Ovary (tissue), 9 donors: ENCODE results near the gene PDZD4. TPM values are rescaled to one million over a fixed set of nuclear protein-coding genes. Genes with fewer than 3 reads are reported as not detected.
A peak's percentile ranks its signal among the peaks of the same experiment; 100 is the strongest.

Experiments
- DNase-seq, 5 donors: peaks; one replicate each; pipeline ENCODE4 v3.0.0-alpha.2; 2019 to 2020
- H3K27ac ChIP-seq, 2 donors: fragments of 200-600 bp; one replicate each; pipeline versions ENCODE4 v1.5.1 to v1.8.0; 2019 to 2022
- H3K27me3 ChIP-seq: fragments of 200-600 bp; one replicate; pipeline ENCODE4 v1.8.0; 2022
- H3K36me3 ChIP-seq: fragments of 200-600 bp; sonication (generic); one replicate; pipeline ENCODE4 v1.5.1; 2019
- H3K4me1 ChIP-seq: one replicate; pipeline ENCODE4 v1.8.1; 2013; ENCODE audit warnings: mild to moderate bottlenecking, moderate library complexity; ENCODE audit not compliant: insufficient read depth
- H3K4me3 ChIP-seq: fragments of 200-600 bp; sonication (generic); one replicate; pipeline ENCODE4 v1.5.1; 2017
- H3K9me3 ChIP-seq, 2 donors: fragments of 200-600 bp in 1 of 2; sonication (generic) in 1 of 2; one replicate each; pipeline versions ENCODE4 v1.5.1 to v1.8.1; 2013 to 2019; ENCODE audit warnings: mild to moderate bottlenecking in 1 of 2, moderate library complexity in 1 of 2
- CTCF ChIP-seq, 3 donors: fragments of 450-650 bp in 2 of 3; fragments of 200-600 bp in 1 of 3; IDR thresholded peaks; one replicate each; pipeline versions ENCODE4 v1.5.1 to v1.8.0; 2016 to 2022; ENCODE audit warnings: antibody characterized with exemption in 3 of 3, mild to moderate bottlenecking in 1 of 3
- EP300 ChIP-seq: sonication (generic); formaldehyde crosslinking; IDR thresholded peaks from one replicate; pipeline ENCODE4 v1.6.1; 2017; ENCODE audit warnings: antibody characterized with exemption
- POLR2A ChIP-seq: fragments of 450-650 bp; IDR thresholded peaks from one replicate; pipeline ENCODE4 v1.6.1; 2017; ENCODE audit warnings: antibody characterized with exemption, mild to moderate bottlenecking, moderate library complexity
- WGBS, 3 donors: extraction: QIAGEN DNeasy Blood & Tissue Kit in 1 of 3; methylation state at CpG; one replicate each; pipeline versions ENCODE4 v1.1.5 to v1.1.7; 2013 to 2017; 5-methylcytosine and 5-hydroxymethylcytosine counted together
- intact Hi-C, 4 donors: fragments of 100-400 bp; cut with DNase I; formaldehyde crosslinking; loops; one replicate each; pipeline versions ENCODE4 v1.11.0 to v1.15.1; 2022 to 2023
- polyA plus RNA-seq, 2 donors: library from polyadenylated mRNA; stranded (reverse); fragments of 200-250 nt in 1 of 2; fragments of 350-450 nt in 1 of 2; fragmentation: Illumina TruSeq in 1 of 2; extraction: RNeasy Lipid Tissue Mini Kit (QIAGEN cat#74804) in 1 of 2; gene quantifications; one replicate each; pipeline ENCODE4 v1.2.3, GENCODE V29; 2013 to 2014
- total RNA-seq, 7 donors: library from RNA; depleted of rRNA in 2 of 7; stranded (reverse); fragments of >200 nt in 2 of 7; fragmentation: NEBNext Ultra II Directional in 3 of 7; extraction: Animal tissue kit (Norgen Biotek cat#: 25700) in 3 of 7; gene quantifications; one replicate each; pipeline versions ENCODE4 v1.1.0 to v1.2.4, GENCODE V29; 2016 to 2023
- donor health status: DM: no; HTN: no; CAD: no; lungs with moderate emphysema.
- donor health status: DM: no; HTN: no; CAD: no.
- donor health status: Bipolar disorder and iron deficiency.
- donor health status: DM: yes; HTN: yes; CAD: no.
- donor health status: DM: no; HTN: no; CAD: no.
- donor health status: DM: yes; HTN: yes; CAD: no.

PDZD4 gene
- total and polyA plus RNA-seq, 9 donors: 0.73 to 8.6 (median 2.2) TPM

- intact Hi-C loops: loop anchor here in 1 of 4 donors (5.0 kb wide), 1 partner anchor 1446 kb away; the partner anchor contains the start of gene VBP1
- Histone ChIP-seq H3K9me3 (no peaks in the 10 kb centered on the region), H3K36me3 (no peaks in the 10 kb centered on the region), H3K4me3 (no peak overlapping the region), H3K4me1 (no peaks in the 10 kb centered on the region), H3K27ac (no peak overlapping the region), H3K27me3 (no peaks in the 10 kb centered on the region)
- DNase-seq: peak in 2 of 5 donors; percentile 9 to 31
- 83 to 85% (median 83%) methylated on average over 33 to 37 of the region's 37 CpGs for WGBS, 3 donors
- TF ChIP-seq EP300 (no peak), CTCF (IDR thresholded peaks at IDR 0.05) (no peak), POLR2A (no peak)
These were observed 58.7 kb downstream of the PDZD4 start for GRCh38 chrX:153771415-153772315.

DNA sequence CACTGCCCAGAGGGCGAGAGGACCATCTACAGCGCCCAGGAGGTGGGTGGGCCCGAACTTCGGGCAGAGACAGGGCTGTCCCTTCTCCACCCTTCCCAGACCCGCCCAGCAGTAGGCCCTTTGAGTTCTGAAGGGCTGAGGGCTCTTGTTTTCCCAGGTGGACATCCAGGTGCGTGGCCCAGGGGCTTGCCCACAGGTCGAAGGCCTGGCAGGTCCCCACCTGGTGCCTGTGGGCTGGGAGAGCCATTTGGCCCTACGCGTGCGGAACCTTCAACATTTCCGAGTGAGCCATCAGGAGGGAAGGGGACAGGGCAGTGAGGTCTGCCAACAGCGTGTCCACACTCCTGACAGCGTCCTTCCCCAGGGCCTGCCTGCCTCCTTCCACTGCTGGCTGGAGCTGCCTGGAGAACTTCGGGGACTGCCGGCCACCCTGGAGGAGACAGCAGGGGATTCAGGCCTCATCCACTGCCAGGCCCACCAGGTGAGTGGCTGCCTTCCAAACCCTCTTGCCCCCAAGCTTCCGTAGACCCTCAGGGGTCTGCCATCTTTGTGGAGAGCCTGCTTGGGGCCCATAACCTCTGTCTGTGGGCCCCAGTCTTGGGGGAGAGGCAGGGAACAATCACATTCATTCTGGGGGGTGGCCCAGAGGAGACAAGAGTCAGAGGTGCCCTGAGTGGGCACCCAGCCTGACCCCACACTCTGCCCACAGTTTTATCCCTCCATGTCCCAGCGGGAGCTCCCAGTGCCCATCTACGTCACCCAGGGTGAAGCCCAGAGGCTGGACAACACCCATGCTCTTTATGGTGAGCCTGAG lies 59.5 kb downstream of the PDZD4 start:
- Histone ChIP-seq H3K9me3 (no peaks in the 10 kb centered on the region), H3K27me3 (no peaks in the 10 kb centered on the region), H3K36me3 (no peaks in the 10 kb centered on the region), H3K4me1 (no peaks in the 10 kb centered on the region), H3K4me3 (no peak overlapping the region), H3K27ac (no peak overlapping the region)
- DNase-seq: peak in 2 of 5 donors; percentile 9 to 16
- WGBS, 3 donors: 85 to 88% (median 88%) methylated on average over 17 to 18 of the region's 18 CpGs
- no peak for TF ChIP-seq CTCF (IDR thresholded peaks at IDR 0.05)
- no peak for TF ChIP-seq EP300
- TF ChIP-seq POLR2A: no peak
- intact Hi-C loops: loop anchor here in 1 of 4 donors (5.0 kb wide), 1 partner anchor 1446 kb away; the partner anchor contains the start of gene VBP1

DNA sequence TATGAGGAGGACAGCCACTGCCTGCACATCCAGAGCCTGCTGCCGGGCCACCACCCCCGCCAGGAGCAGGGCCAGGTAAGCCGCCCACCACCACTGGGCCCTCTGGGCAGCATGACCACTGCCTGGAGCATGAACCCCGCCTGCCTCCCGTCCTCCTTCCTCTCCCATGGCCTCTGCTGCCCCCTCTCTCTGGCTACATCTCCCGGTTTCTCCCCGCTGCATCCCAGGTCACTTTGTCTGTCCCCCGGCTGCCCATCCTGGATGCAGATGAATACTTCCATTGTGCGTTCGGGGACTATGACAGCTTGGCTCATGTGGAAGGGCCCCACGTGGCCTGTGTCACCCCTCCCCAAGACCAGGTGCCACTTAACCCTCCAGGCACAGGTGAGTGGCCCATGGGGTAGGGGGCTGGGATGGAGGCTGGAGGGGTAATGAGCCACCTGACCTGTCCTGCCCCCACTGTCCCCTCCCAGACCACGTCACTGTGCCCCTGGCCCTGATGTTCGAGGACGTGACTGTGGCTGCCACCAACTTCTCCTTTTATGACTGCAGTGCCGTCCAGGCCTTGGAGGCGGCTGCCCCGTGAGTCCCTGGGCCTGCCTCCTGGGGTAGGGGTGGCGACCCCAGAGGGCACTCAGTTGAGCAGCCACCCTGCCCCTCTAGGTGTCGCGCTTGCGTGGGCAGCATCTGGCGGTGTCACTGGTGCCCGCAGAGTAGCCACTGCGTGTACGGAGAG lies 60.3 kb downstream of the PDZD4 start:
- H3K4me3 ChIP-seq: no peak overlapping the region
- DNase-seq: peak in 3 of 5 donors; percentile 11 to 31 (median 16)
- no peak overlapping the region for H3K27ac ChIP-seq
- H3K4me1 ChIP-seq: no peaks in the 10 kb centered on the region
- no peaks in the 10 kb centered on the region for H3K27me3 ChIP-seq
- WGBS, 3 donors: 84 to 90% (median 88%) methylated on average over 23 to 25 of the region's 25 CpGs
- intact Hi-C loops: loop anchor here in 3 of 4 donors (5.0 kb wide), 4 partner anchors 182 to 1447 kb away; partner anchors contain the start of gene VBP1 (in 1 of the 3)
- no peaks in the 10 kb centered on the region for H3K36me3 ChIP-seq
- H3K9me3 ChIP-seq: no peaks in the 10 kb centered on the region
- TF ChIP-seq EP300 (no peak), CTCF (IDR thresholded peaks at IDR 0.05) (no peak), POLR2A (no peak)
